HAP-1 (cell line): ENCODE results near the gene ZXDC.

Experiments used
- DNase-seq, 2 experiments: peaks; one replicate each; pipeline ENCODE4 v3.0.0-alpha.2; 2016 to 2020; ENCODE audit warnings: low spot score in 2 of 2
- H3K27me3 ChIP-seq: fragments of 250-450 bp; sonication (Bioruptor Pico); 2 replicates; pipeline ENCODE4 v1.5.1; 2020; ENCODE audit warnings: low read depth, mild to moderate bottlenecking, moderate library complexity
- H3K36me3 ChIP-seq: fragments of 250-450 bp; sonication (Bioruptor Pico); replicated peaks from 2 replicates; pipeline ENCODE4 v1.5.1; 2020; ENCODE audit warnings: mild to moderate bottlenecking
- H3K4me1 ChIP-seq: fragments of 250-450 bp; sonication (Bioruptor Pico); 2 replicates; pipeline ENCODE4 v1.5.1; 2020; ENCODE audit warnings: mild to moderate bottlenecking
- H3K4me3 ChIP-seq: fragments of 250-450 bp; sonication (Bioruptor Pico); 2 replicates; pipeline ENCODE4 v1.5.1; 2020; ENCODE audit warnings: mild to moderate bottlenecking, moderate library complexity
- H3K9me3 ChIP-seq: fragments of 250-450 bp; sonication (Bioruptor Pico); 2 replicates; pipeline ENCODE4 v1.5.1; 2020; ENCODE audit warnings: mild to moderate bottlenecking, moderate library complexity
- in situ Hi-C: fragments of 300-500 bp; cut with MboI; formaldehyde crosslinking; loops from 3 replicates; pipeline ENCODE4 v1.14.3; 2020; ENCODE audit warnings: low sequenced_read_pairs, inconsistent platforms, mixed read lengths

Gene ZXDC

DNA sequence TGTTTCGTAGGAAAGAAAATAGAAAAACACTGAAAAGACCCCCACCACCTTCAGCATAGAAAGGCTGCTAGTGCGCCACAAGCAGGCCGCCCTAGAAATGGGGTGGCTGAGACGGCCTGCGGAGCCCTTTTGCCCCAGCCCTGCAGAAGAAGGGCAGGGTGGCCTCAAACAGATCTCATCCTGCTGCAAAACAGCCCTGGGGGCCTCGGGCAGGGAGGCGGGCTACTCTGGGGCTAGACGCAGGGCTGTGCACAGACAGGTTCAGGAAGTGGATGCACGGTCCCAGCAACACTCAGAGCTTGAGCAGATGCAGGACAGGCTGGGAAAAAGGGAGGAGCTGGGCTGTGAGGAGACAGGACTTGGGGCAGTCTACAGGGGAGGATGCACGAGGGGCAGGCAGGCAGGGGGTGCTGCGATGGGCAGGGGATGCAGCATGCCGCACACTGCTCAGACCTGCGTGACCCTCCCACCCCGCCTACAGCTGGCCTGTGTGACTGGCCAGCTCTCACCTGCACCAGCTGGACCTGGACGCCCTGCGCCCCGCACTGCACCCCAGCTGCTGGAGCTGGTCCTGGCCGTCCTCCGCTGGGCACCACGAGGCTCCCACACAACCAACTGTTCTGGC, 34.3 kb downstream of the ZXDC start:
- Histone ChIP-seq H3K36me3 (no peaks in the 10 kb centered on the region), H3K9me3 (no peaks in the 10 kb centered on the region), H3K4me1 (no peaks in the 10 kb centered on the region), H3K4me3 (no peak overlapping the region), H3K27me3 (no peaks in the 10 kb centered on the region)
- in situ Hi-C loops, result no loop called here
- DNase-seq, result no peak

DNA sequence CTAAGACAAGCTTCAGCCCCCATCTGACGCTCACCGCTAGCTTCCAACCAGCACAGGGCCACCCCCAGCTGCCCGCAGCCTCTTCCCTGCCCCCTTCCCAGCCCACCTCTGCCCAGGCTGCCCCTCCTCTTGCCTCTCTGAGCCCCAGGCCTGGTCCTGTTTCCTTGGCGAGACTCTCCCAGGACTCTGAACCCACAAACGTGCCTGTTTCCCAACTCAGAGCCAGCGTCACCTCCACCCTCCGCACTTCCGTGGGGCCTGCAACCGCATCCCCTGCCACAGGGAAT, 35.0 kb downstream of the ZXDC start:
- in situ Hi-C loops, result no loop called here
- H3K36me3 ChIP-seq, result no peaks in the 10 kb centered on the region
- H3K4me3 ChIP-seq, result no peak overlapping the region
- no peaks in the 10 kb centered on the region for H3K27me3 ChIP-seq
- H3K4me1 ChIP-seq, result no peaks in the 10 kb centered on the region
- no peaks in the 10 kb centered on the region for H3K9me3 ChIP-seq
- no peak for DNase-seq

DNA sequence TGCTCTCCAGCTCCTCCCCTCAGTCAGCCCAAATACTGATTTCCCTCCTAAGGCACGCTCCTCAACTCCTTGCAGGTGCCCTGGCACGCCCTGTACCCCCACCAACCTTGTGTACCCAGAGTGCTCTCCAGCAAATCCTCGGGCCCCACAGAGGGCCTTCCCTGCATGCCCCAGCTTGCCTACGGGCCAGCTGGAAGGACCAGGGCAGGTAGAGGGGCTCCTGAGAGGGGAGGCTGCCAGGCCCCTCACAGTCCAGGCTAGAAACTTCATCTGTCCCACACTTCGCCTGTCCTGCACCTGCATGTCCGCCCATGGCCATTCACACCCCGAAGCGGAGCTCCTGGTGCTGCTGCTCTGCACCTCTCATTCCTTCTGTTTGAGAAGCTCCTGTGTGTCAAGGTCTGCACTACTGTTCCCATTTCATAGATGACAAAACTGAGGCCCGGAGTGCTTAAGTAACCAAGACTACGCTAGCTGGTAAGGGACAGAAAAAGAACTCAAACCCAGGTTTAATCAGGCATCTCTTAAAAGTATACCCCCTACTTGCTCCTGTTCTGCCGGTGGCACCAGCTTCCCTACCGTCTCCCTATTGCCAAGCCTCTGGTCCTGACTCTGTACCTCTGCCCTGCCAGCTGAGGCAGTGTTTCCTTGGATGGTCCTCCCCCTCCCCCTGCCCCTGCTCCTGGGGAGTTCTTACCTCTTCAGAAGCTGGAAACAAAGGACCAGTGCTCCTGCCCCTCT, 35.6 kb downstream of the ZXDC start:
- in situ Hi-C loops, result no loop called here
- DNase-seq, result no peak
- no peak overlapping the region for H3K4me3 ChIP-seq
- H3K27me3 ChIP-seq, result no peaks in the 10 kb centered on the region
- no peaks in the 10 kb centered on the region for H3K9me3 ChIP-seq
- H3K36me3 ChIP-seq, result no peaks in the 10 kb centered on the region
- no peaks in the 10 kb centered on the region for H3K4me1 ChIP-seq

DNA sequence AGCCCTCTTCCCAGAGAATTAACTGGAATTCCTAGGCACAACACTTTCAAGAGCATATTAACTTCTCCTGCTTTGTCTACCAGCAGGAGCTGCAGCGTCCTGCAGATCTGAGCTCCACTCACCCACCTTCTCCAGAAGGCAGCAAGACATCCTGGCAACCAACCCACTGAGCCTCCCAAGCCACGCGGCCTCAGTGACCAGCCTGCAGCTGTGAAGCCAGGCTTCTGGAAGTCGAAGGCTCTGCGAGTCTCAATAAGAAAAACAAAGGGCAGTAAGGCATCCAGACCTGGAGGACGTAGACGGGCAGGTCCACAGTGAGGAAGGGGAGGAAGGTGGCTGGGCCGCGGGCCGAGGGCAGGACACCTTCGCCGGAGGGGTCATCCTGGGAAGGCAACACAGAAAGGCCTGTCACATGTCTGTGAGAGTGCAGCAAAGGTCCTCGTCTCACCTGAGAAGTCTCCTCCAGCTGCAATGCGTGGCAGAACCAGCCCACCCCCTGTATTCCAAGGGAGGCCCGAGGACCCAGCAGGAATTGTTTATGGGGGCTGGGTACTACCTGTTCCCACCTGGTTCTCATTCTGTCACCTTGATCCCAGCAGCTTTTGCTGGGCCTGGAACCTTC, 36.2 kb downstream of the ZXDC start:
- in situ Hi-C loops, result no loop called here
- no peaks in the 10 kb centered on the region for H3K36me3 ChIP-seq
- H3K27me3 ChIP-seq, result no peaks in the 10 kb centered on the region
- H3K4me1 ChIP-seq, result no peaks in the 10 kb centered on the region
- no peaks in the 10 kb centered on the region for H3K9me3 ChIP-seq
- H3K4me3 ChIP-seq, result no peak overlapping the region
- DNase-seq, result no peak

DNA sequence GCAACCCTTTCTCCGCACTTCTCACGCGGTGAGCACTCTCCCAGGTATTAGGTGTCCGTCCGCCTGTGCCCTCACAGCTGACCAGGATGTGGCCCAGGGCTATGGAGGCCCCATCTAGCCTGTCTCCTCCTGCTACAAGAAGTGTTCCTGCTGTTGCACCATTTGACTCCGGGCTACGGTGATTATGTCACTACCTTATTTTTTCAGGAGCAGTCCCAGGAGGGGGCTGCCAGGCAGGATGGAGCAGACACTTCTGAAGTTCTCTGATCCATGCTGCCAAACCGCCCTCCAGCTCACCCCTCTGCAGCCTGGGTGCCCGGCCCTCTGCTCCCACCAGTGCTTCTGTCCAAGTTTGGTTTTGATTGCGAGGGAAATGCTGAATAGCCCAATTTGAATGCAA, 36.9 kb downstream of the ZXDC start:
- in situ Hi-C loops, result no loop called here
- H3K36me3 ChIP-seq, result no peaks in the 10 kb centered on the region
- H3K4me3 ChIP-seq, result no peak overlapping the region
- H3K4me1 ChIP-seq, result no peaks in the 10 kb centered on the region
- H3K27me3 ChIP-seq, result no peaks in the 10 kb centered on the region
- DNase-seq, result no peak
- H3K9me3 ChIP-seq, result no peaks in the 10 kb centered on the region

DNA sequence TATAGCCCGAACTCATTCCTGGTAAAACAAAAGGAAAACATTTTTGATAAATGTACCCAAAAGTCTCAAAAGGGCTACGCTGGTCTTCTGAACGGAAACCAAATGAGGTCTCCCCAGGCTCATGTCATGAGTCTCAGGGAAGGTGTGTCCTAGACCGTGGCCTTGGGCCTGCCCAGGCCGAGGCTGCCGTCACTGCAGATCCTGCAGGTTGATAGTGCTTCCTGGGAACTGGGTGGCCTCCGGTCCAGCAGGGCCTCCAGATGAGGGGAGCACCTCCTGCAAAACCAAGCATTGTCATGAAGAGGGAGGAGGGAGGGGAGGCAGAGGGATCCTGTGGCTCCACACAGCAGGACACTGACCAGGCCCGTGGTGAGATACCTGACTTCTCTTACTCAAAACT, 37.5 kb downstream of the ZXDC start:
- no peak overlapping the region for H3K4me3 ChIP-seq
- no peaks in the 10 kb centered on the region for H3K36me3 ChIP-seq
- no peaks in the 10 kb centered on the region for H3K9me3 ChIP-seq
- no peak for DNase-seq
- no peaks in the 10 kb centered on the region for H3K27me3 ChIP-seq
- no peaks in the 10 kb centered on the region for H3K4me1 ChIP-seq
- in situ Hi-C loops, result no loop called here

DNA sequence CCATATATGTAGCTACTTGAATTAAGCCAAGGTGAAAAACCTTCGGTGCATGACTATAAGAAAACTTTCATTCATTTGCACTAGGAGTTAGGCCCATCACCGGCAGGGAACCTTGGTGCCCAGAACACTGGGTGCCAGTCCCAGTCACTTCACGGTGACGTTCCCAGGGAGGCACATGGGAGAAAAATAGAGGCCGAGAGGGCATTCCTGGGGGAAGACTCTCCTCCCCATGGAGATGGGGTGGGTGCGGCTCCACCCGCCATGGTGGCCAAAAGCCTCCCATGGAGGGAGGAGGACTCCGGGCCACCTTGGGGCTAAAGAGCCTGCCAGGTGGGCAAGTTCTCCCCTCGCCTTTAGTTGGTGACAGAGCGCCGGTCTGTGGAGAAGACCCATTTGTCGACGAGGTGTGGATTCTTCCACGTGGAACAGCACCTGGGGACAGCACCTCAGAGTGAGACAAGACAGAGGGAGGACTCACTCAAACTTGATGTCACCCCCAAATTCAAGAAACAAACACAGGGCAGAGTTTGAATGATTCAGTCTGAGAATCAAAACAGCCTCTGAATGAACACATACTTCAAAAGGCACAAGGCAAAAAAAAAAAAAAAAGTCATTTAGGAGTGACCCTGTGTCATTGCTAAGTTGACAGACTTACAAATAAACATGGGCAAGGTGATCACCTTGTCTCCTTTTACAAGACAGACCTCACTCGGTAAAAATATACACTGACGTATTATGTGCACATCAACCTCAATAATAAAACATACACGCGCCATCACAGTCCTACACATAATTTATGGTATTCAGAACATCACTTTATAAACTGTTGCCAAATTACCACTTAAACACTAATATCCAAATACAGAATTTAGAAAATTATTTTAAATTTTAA, 38.6 kb downstream of the ZXDC start:
- Histone ChIP-seq H3K36me3 (no peaks in the 10 kb centered on the region), H3K27me3 (no peaks in the 10 kb centered on the region), H3K4me1 (no peaks in the 10 kb centered on the region), H3K9me3 (no peaks in the 10 kb centered on the region), H3K4me3 (no peak overlapping the region)
- in situ Hi-C loops, result no loop called here
- DNase-seq, result no peak

DNA sequence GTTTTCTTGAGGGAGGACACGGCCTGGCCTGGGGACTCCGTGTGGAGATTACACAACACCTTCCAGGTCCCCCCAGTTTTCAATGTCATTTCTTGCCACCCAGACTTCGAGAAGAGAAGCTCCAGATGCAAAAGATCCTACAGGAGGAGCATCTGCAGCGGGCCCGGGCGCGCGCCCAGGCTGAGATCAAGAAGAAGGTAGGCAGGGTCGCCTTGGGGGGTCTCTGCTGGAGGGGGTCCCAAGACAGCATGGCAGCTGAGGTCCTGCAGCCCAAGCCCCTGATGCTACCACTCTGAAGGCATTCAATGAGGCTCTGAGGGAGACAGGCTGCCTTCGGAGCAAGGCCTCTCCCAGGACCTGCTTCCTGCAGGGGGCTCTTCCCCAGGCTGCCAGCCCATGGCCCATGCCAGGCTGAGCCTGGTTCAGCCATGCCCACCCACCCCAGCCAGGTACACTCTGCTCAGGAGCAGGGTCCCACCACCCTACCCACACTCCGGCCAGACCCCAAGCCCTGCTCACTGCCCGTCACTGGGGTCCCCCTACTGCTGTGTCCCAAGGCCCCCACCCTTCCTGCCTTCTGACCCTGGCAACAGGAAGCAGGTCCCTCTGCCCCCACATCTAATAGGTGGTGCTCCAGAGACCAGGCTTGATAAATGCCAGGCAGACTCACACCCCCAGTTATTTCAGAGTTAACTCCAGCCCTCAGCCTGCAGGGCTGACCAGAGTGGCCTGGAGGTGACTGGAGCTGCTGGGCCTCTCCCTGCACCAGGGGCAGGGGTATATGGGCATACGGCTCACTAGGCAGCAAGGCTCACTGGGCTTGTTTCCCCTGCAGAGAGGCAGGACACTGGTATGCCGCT, 40.0 kb downstream of the ZXDC start:
- Histone ChIP-seq H3K4me1 (no peaks in the 10 kb centered on the region), H3K36me3 (no peaks in the 10 kb centered on the region), H3K27me3 (no peaks in the 10 kb centered on the region), H3K4me3 (no peak overlapping the region), H3K9me3 (no peaks in the 10 kb centered on the region)
- DNase-seq, result no peak
- in situ Hi-C loops, result no loop called here

DNA sequence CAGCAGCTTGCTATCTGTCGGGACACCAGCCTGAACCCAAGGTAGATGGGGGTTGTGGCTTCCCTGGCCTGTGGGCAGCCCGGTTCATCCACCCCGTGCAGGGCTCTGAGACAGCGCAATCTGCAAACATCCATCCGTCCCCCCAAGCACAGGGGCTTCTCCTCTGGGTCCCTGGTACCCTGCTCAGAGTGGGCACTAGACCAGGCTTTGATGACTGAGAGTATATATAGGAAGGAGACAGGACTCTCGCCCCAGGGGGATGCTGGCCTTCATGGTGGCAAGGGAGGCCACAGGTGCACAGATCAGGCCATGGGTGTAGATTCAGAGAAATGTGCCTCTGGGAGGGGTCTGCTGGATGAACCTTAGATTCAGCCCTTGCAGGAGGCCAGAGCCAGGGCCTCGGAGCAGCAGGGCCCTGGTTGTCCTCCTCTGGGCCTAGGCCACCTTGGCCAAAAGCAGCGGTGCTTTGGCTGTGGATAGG, 40.7 kb downstream of the ZXDC start:
- no peaks in the 10 kb centered on the region for H3K27me3 ChIP-seq
- H3K4me3 ChIP-seq, result no peak overlapping the region
- H3K36me3 ChIP-seq, result no peaks in the 10 kb centered on the region
- no peak for DNase-seq
- in situ Hi-C loops, result no loop called here
- no peaks in the 10 kb centered on the region for H3K9me3 ChIP-seq
- no peaks in the 10 kb centered on the region for H3K4me1 ChIP-seq

DNA sequence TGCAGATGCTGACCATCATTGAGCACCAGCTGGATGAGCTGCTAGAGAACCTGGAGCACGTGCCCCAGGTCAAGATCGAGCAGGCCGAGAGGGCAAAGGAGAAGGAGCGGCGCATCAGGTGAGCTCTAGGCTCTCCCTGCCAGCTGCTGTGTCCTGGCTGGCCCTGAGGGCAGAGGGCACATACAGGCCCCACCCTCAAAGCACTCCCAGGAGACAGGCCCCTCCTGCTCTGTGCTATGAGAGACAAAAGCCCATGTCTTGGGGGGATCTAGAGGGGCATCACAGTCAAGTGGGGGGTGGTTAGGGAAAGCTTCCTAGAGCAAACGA, 41.5 kb downstream of the ZXDC start:
- Histone ChIP-seq H3K4me1 (no peaks in the 10 kb centered on the region), H3K4me3 (no peak overlapping the region), H3K36me3 (no peaks in the 10 kb centered on the region), H3K9me3 (no peaks in the 10 kb centered on the region), H3K27me3 (no peaks in the 10 kb centered on the region)
- DNase-seq, result no peak
- in situ Hi-C loops, result no loop called here

DNA sequence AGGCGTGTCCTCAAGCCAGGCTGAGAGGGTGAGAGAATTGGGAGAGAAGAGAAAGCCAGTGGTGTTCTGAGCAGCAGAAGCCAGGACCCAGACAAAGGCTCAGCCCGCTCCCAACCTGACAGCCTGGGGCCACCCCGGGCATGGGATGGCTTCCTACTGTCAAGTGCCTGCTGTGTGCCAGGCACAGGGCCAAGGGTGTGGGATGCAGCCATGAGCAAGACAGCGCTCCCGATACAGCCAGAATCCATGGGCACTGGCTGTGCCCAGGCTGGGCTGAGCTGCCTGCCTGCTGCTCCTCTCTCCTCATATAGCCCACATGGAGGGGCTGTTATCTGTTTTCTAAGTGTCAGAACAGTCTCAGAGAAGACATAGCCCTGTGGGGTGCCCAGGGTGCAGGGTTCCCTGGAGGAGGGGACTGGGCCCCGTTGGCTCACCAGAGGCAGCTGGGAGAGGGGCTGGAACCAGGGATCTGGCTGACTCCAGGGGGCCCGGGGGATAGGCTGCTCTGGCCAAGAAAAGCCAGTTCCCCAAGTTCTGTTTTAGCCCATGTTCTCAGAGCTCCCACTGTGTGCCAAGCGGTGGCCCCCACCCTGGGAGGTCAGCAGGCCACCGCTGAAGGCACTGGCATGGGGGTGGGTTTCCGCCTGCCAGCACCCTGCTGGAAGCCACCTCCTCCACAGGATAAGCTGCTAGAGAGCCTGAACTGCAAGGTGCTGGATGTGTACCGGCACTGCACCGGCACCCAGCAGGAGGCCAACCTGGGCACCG, 42.0 kb downstream of the ZXDC start:
- Histone ChIP-seq H3K36me3 (no peaks in the 10 kb centered on the region), H3K9me3 (no peaks in the 10 kb centered on the region), H3K27me3 (no peaks in the 10 kb centered on the region), H3K4me3 (no peak overlapping the region), H3K4me1 (no peaks in the 10 kb centered on the region)
- in situ Hi-C loops, result no loop called here
- DNase-seq, result no peak

DNA sequence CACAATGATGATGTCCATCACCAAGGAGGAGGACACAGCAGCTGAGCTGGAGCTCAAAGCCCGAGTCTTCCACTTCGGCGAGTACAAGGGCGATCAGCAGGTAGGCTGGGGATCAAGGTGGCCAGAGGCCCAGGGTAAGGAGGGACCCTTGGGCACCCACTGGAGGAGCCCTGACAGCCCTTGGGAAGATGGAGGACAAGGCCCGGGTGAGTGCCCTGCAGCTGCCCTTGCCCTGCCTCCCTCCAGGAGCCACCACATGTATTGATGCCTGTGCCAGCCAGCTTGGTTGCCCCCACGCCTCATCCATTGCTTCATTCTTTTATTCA, 42.6 kb downstream of the ZXDC start:
- Histone ChIP-seq H3K36me3 (no peaks in the 10 kb centered on the region), H3K27me3 (no peaks in the 10 kb centered on the region), H3K9me3 (no peaks in the 10 kb centered on the region), H3K4me3 (no peak overlapping the region), H3K4me1 (no peaks in the 10 kb centered on the region)
- no peak for DNase-seq
- in situ Hi-C loops, result no loop called here
